ENCODE data around the gene CHMP2B. TPM values are rescaled to one million over a fixed set of nuclear protein-coding genes. Genes with fewer than 3 reads are reported as not detected.

CHMP2B gene
- total and polyA plus RNA-seq, 4 donors = 12.6 to 49.5 (median 15.5) TPM

- Histone ChIP-seq H3K4me1 (ENCODE audit: control insufficient read depth in 4 of 4, insufficient read depth in 4 of 4, low read length in 3 of 4) (peaks cover 0 to 9% (median 1%) of the 10 kb centered on the region in 4 donors), H3K9ac (ENCODE audit: low read depth in 1 of 2, low read length in 2 of 2) (no peak overlapping the region), H3K27me3 (ENCODE audit: control insufficient read depth in 4 of 4, insufficient read depth in 4 of 4, low read length in 3 of 4) (no peaks in the 10 kb centered on the region), H3K36me3 (ENCODE audit: control insufficient read depth in 4 of 4, insufficient read depth in 3 of 4, low read depth in 1 of 4, low read length in 3 of 4) (no peaks in the 10 kb centered on the region), H3K4me3 (ENCODE audit: low read depth in 1 of 3, low read length in 3 of 3) (no peak overlapping the region), H3K27ac (ENCODE audit: low read depth in 1 of 2, low read length in 2 of 2) (no peak overlapping the region), H3K9me3 (ENCODE audit: control insufficient read depth in 4 of 4, low read length in 3 of 4) (no peaks in the 10 kb centered on the region)
- 85% methylated on average over 4 of the region's 4 CpGs for WGBS
- DNase-seq (ENCODE audit: low spot score) = no peak
- TF ChIP-seq HNF4G (IDR thresholded peaks at IDR 0.05) (no peak), EGR1 (IDR thresholded peaks at IDR 0.05; ENCODE audit: low read depth in 2 of 2) (no peak), CTCF (IDR thresholded peaks at IDR 0.05; ENCODE audit: low read depth, low read length, missing input control) (no peak), TAF1 (conservative IDR thresholded peaks at IDR 0.05) (no peak), ATF3 (IDR thresholded peaks at IDR 0.05) (no peak), FOXA1 (IDR thresholded peaks at IDR 0.05) (no peak), FOXA2 (IDR thresholded peaks at IDR 0.05) (no peak), HNF4A (conservative IDR thresholded peaks at IDR 0.05) (no peak), JUND (IDR thresholded peaks at IDR 0.05) (no peak), ZBTB33 (IDR thresholded peaks at IDR 0.05) (no peak), YY1 (IDR thresholded peaks at IDR 0.05) (no peak), SP1 (IDR thresholded peaks at IDR 0.05) (no peak), GABPA (IDR thresholded peaks at IDR 0.05 in 1 of 2, conservative IDR thresholded peaks at IDR 0.05 in 1 of 2) (no peak), REST (IDR thresholded peaks at IDR 0.05) (no peak), RAD21 (IDR thresholded peaks at IDR 0.05) (no peak), MAX (IDR thresholded peaks at IDR 0.05) (no peak), NR2F2 (IDR thresholded peaks at IDR 0.05) (no peak), RXRA (IDR thresholded peaks at IDR 0.05) (no peak)
These were observed 45.7 kb downstream of the CHMP2B start for GRCh38 chr3:87272718-87273341.

All from liver (tissue), 9 donors.